Ammon's horn (tissue), 1 donor: Measurements from ENCODE around the gene PCNX3.
"Not testable (repeated sequence)": the region's sequence is repeated elsewhere in the genome, so short reads cannot be mapped to it uniquely, and the experiment has no call there.

Experiments used
- DNase-seq: peaks from one replicate; pipeline ENCODE4 v3.0.0-alpha.2; 2016; ENCODE audit warnings: low spot score

The PCNX3 gene

GRCh38 chr11:65655570-65656332 is 40.2 kb downstream of the PCNX3 start:
- no peak for DNase-seq

GRCh38 chr11:65657426-65657825 is 41.9 kb downstream of the PCNX3 start:
- no peak for DNase-seq

- DNase-seq = no peak
Measured at GRCh38 chr11:65658174-65659021, 42.8 kb downstream of the PCNX3 start.

GRCh38 chr11:65660038-65660437 is 44.5 kb downstream of the PCNX3 start:
- no peak for DNase-seq

- not testable (repeated sequence) for DNase-seq
Measured at GRCh38 chr11:65660908-65661307, 45.3 kb downstream of the PCNX3 start.

- DNase-seq = no peak
Measured at GRCh38 chr11:65661599-65662246, 46.1 kb downstream of the PCNX3 start.

GRCh38 chr11:65662247-65662798 is 46.7 kb downstream of the PCNX3 start:
- no peak for DNase-seq

GRCh38 chr11:65662799-65663638 is 47.4 kb downstream of the PCNX3 start, which contains the start of gene RELA:
TSS of gene RELA (minus strand) at chr11:65662916. CDS start at chr11:65662832, 84 bp downstream.
- DNase-seq = peak; percentile 93

- DNase-seq = peak; percentile 71
Measured at GRCh38 chr11:65663639-65664200, 48.1 kb downstream of the PCNX3 start.

- DNase-seq = no peak
Measured at GRCh38 chr11:65672180-65672860, 56.7 kb downstream of the PCNX3 start.

- no peak for DNase-seq
Measured at GRCh38 chr11:65672982-65673381, 57.4 kb downstream of the PCNX3 start.

GRCh38 chr11:65680192-65680743 is 64.7 kb downstream of the PCNX3 start:
- DNase-seq = no peak

GRCh38 chr11:65683480-65683879 is 67.9 kb downstream of the PCNX3 start:
- not testable (repeated sequence) for DNase-seq

- no peak for DNase-seq
Measured at GRCh38 chr11:65685981-65686380, 70.4 kb downstream of the PCNX3 start.
